Liver (tissue), 3 donors: ENCODE data around the gene TUBA4B.

ENCODE experiments used
- EGR1 ChIP-seq, 2 donors: IDR thresholded peaks; 2 replicates each; pipeline ENCODE4 v1.6.1; 2016 to 2018; ENCODE audit warnings: antibody characterized with exemption in 2 of 2, low read depth in 2 of 2
- FOXA1 ChIP-seq: IDR thresholded peaks from 2 replicates; pipeline ENCODE4 v1.6.1; 2016; ENCODE audit warnings: antibody characterized with exemption
- GABPA ChIP-seq, 2 donors: IDR thresholded peaks in 1 of 2; conservative IDR thresholded peaks in 1 of 2; 2 replicates each; pipeline ENCODE4 v1.6.1; 2016; ENCODE audit warnings: antibody characterized with exemption in 2 of 2, mild to moderate bottlenecking in 1 of 2, moderate library complexity in 1 of 2
- HNF4A ChIP-seq, 2 donors: conservative IDR thresholded peaks; 2 replicates each; pipeline ENCODE4 v1.6.1; 2016; ENCODE audit warnings: antibody characterized with exemption in 2 of 2, mild to moderate bottlenecking in 2 of 2
- JUND ChIP-seq, 2 donors: IDR thresholded peaks; 2 replicates each; pipeline ENCODE4 v1.6.1; 2016; ENCODE audit warnings: antibody characterized with exemption in 2 of 2
- RAD21 ChIP-seq, 2 donors: IDR thresholded peaks; 2 replicates each; pipeline ENCODE4 v1.6.1; 2016; ENCODE audit warnings: antibody characterized with exemption in 2 of 2, mild to moderate bottlenecking in 2 of 2
- SP1 ChIP-seq: IDR thresholded peaks from 2 replicates; pipeline ENCODE4 v1.6.1; 2018; ENCODE audit warnings: antibody characterized with exemption, mild to moderate bottlenecking
- TAF1 ChIP-seq: conservative IDR thresholded peaks from 2 replicates; pipeline ENCODE4 v1.6.1; 2016; ENCODE audit warnings: antibody characterized with exemption, mild to moderate bottlenecking
- TF ChIP-seq, protein P1 (sequence below): fragments of 150-350 bp; IDR thresholded peaks from 2 replicates; pipeline ENCODE4 v1.5.1; 2017; ENCODE audit warnings: improper control_type of control experiment, low read depth, low read length; ENCODE audit not compliant: missing input control
- TF ChIP-seq, protein P2 (sequence below): IDR thresholded peaks from 2 replicates; pipeline ENCODE4 v1.6.1; 2016; ENCODE audit warnings: antibody characterized with exemption
- TF ChIP-seq, protein P3 (sequence below): IDR thresholded peaks from 2 replicates; pipeline ENCODE4 v1.6.1; 2016; ENCODE audit warnings: antibody characterized with exemption, mild to moderate bottlenecking
- donor health status: healthy.
- donor health status: healthy.

DNA sequence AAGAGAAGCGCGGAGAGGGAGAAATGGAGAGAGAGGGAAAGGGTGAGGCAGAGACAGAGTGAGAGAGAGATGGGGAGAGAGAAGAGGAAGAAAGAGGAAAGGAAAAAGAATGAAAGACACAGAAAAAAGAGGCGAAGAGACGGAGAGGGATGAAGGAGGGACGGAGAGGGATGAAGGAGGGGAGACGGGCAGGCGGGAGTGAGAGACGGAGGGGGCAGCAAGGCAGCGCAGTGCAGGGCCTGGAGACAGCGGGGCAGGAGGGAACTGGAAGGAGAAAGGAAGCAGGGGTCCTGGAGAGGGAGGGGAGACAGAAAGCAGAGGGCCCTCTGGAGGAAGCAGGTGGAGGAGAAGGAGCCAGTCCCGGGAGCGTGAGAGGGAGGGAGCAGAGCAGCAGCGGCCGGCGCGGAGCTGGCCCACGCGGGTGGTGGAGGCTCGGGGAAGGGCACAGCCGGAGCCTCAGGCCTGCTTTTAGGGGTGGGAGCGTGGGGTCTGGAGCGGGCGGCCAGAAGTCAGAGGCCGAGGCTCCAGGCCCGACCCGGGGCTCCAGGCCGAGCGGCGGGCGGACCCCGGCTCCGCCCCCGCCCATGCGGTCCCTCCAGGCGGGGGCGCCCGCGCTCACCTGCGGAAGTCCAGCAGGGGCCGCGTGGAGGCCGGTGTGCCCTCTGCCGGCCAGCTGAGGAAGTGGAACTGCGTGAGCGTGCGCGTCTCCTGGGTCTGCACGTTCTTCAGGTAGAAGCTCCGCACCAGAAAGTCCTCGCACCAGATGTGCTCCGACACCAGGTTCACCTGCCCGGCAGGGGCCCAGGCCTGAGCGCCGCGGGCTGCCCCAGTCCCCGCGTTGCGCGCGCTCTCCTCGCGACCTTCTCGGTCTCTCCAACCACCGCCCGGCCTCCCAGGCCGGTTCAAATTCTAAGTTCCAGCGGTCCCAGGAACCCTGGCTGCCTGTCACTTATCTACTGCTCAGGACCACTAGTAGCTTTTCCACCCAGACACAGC lies 41.6 kb downstream of the TUBA4B start:
- TF ChIP-seq, protein P1, sequence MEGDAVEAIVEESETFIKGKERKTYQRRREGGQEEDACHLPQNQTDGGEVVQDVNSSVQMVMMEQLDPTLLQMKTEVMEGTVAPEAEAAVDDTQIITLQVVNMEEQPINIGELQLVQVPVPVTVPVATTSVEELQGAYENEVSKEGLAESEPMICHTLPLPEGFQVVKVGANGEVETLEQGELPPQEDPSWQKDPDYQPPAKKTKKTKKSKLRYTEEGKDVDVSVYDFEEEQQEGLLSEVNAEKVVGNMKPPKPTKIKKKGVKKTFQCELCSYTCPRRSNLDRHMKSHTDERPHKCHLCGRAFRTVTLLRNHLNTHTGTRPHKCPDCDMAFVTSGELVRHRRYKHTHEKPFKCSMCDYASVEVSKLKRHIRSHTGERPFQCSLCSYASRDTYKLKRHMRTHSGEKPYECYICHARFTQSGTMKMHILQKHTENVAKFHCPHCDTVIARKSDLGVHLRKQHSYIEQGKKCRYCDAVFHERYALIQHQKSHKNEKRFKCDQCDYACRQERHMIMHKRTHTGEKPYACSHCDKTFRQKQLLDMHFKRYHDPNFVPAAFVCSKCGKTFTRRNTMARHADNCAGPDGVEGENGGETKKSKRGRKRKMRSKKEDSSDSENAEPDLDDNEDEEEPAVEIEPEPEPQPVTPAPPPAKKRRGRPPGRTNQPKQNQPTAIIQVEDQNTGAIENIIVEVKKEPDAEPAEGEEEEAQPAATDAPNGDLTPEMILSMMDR = peak; percentile 98
- TF ChIP-seq JUND (IDR thresholded peaks at IDR 0.05) (no peak), GABPA (IDR thresholded peaks at IDR 0.05 in 1 of 2, conservative IDR thresholded peaks at IDR 0.05 in 1 of 2) (no peak), FOXA1 (no peak), TAF1 (no peak), EGR1 (IDR thresholded peaks at IDR 0.05; ENCODE audit: low read depth in 2 of 2) (peak; percentile 46 to 54), RAD21 (IDR thresholded peaks at IDR 0.05) (peak; percentile 72 to 82), HNF4A (conservative IDR thresholded peaks at IDR 0.05) (no peak), SP1 (peak; percentile 21)
- TF ChIP-seq, protein P2, sequence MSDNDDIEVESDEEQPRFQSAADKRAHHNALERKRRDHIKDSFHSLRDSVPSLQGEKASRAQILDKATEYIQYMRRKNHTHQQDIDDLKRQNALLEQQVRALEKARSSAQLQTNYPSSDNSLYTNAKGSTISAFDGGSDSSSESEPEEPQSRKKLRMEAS = no peak
- TF ChIP-seq, protein P3, sequence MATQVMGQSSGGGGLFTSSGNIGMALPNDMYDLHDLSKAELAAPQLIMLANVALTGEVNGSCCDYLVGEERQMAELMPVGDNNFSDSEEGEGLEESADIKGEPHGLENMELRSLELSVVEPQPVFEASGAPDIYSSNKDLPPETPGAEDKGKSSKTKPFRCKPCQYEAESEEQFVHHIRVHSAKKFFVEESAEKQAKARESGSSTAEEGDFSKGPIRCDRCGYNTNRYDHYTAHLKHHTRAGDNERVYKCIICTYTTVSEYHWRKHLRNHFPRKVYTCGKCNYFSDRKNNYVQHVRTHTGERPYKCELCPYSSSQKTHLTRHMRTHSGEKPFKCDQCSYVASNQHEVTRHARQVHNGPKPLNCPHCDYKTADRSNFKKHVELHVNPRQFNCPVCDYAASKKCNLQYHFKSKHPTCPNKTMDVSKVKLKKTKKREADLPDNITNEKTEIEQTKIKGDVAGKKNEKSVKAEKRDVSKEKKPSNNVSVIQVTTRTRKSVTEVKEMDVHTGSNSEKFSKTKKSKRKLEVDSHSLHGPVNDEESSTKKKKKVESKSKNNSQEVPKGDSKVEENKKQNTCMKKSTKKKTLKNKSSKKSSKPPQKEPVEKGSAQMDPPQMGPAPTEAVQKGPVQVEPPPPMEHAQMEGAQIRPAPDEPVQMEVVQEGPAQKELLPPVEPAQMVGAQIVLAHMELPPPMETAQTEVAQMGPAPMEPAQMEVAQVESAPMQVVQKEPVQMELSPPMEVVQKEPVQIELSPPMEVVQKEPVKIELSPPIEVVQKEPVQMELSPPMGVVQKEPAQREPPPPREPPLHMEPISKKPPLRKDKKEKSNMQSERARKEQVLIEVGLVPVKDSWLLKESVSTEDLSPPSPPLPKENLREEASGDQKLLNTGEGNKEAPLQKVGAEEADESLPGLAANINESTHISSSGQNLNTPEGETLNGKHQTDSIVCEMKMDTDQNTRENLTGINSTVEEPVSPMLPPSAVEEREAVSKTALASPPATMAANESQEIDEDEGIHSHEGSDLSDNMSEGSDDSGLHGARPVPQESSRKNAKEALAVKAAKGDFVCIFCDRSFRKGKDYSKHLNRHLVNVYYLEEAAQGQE = peak; percentile 41
